Measurements from ENCODE around the gene ARPP21.

GRCh38 chr3:35721628-35722027 is 82.3 kb downstream of the ARPP21 start:
- no peak for TF ChIP-seq EZH2phosphoT487 (IDR thresholded peaks at IDR 0.05; ENCODE audit: borderline replicate concordance)
- no peak for TF ChIP-seq CTCF (conservative IDR thresholded peaks at IDR 0.05; ENCODE audit: low read length)

Data from Loucy (cell line).